PFSK-1 (cell line): ENCODE data around the gene LCNL1.

Source experiments
- FOXP2 ChIP-seq: optimal IDR thresholded peaks from 2 replicates; pipeline ENCODE3; 2011; ENCODE audit warnings: borderline replicate concordance, control low read depth, inconsistent platforms; ENCODE audit not compliant: insufficient read depth; ENCODE audit errors: extremely low read length, extremely low read depth
- POLR2AphosphoS5 ChIP-seq: IDR thresholded peaks from 2 replicates; pipeline ENCODE4 v1.6.1; 2012; ENCODE audit warnings: low read depth, mild to moderate bottlenecking, control low read depth, low read length, moderate library complexity
- REST ChIP-seq, 2 experiments: IDR thresholded peaks; 2 replicates each; pipeline versions ENCODE4 v1.6.1 to v1.8.0; 2011 to 2012; ENCODE audit warnings: low read depth in 2 of 2, low read length in 2 of 2, control low read depth in 1 of 2, inconsistent platforms in 1 of 2, mild to moderate bottlenecking in 1 of 2, moderate library complexity in 1 of 2; ENCODE audit not compliant: insufficient read depth in 1 of 2
- SIN3A ChIP-seq: IDR thresholded peaks from 2 replicates; pipeline ENCODE4 v1.6.1; 2012; ENCODE audit warnings: mild to moderate bottlenecking, low read length, moderate library complexity, borderline replicate concordance; ENCODE audit not compliant: insufficient read depth
- TAF1 ChIP-seq: IDR thresholded peaks from 2 replicates; pipeline ENCODE4 v1.6.1; 2012; ENCODE audit warnings: low read length, control low read depth, borderline replicate concordance; ENCODE audit not compliant: insufficient read depth

Gene LCNL1

GRCh38 chr9:136952321-136952850, 30.4 kb upstream of the LCNL1 start:
- TF ChIP-seq FOXP2 (no peak), SIN3A (no peak), POLR2AphosphoS5 (no peak), REST (IDR thresholded peaks at IDR 0.05; ENCODE audit: insufficient read depth in 1 of 2, low read depth in 2 of 2, low read length in 2 of 2) (no peak), TAF1 (no peak)

GRCh38 chr9:136952876-136953770, 29.7 kb upstream of the LCNL1 start:
- TF ChIP-seq REST (IDR thresholded peaks at IDR 0.05; ENCODE audit: insufficient read depth in 1 of 2, low read depth in 2 of 2, low read length in 2 of 2): no peak
- no peak for TF ChIP-seq FOXP2
- TF ChIP-seq POLR2AphosphoS5: no peak
- TF ChIP-seq TAF1: no peak
- TF ChIP-seq SIN3A: no peak

DNA sequence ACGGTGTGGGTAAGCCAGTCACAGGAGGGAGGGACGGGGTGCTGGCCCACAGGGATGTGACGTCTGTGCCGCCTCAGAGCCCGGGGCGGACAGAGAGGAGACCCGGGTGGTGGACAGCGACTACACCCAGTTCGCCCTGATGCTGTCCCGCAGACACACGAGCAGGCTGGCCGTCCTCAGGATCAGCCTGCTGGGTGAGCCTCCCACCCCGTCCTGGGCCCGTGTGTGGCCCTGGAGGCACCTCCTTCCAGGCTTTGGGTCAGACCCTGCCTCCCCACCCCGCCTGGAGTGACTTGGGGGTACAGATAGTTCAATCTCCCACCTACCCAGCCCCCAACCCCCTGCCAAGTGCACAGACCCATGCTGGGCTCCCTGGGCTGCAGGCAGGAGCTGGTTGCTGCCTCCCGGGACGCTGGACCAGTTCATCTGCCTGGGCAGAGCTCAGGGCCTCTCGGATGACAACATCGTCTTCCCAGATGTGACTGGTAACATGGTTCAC, 29.0 kb upstream of the LCNL1 start:
- no peak for TF ChIP-seq POLR2AphosphoS5

GRCh38 chr9:136954270-136955083, 28.3 kb upstream of the LCNL1 start:
- TF ChIP-seq SIN3A: no peak
- TF ChIP-seq FOXP2: no peak
- no peak for TF ChIP-seq REST (IDR thresholded peaks at IDR 0.05; ENCODE audit: insufficient read depth in 1 of 2, low read depth in 2 of 2, low read length in 2 of 2)
- TF ChIP-seq TAF1: no peak
- no peak for TF ChIP-seq POLR2AphosphoS5

DNA sequence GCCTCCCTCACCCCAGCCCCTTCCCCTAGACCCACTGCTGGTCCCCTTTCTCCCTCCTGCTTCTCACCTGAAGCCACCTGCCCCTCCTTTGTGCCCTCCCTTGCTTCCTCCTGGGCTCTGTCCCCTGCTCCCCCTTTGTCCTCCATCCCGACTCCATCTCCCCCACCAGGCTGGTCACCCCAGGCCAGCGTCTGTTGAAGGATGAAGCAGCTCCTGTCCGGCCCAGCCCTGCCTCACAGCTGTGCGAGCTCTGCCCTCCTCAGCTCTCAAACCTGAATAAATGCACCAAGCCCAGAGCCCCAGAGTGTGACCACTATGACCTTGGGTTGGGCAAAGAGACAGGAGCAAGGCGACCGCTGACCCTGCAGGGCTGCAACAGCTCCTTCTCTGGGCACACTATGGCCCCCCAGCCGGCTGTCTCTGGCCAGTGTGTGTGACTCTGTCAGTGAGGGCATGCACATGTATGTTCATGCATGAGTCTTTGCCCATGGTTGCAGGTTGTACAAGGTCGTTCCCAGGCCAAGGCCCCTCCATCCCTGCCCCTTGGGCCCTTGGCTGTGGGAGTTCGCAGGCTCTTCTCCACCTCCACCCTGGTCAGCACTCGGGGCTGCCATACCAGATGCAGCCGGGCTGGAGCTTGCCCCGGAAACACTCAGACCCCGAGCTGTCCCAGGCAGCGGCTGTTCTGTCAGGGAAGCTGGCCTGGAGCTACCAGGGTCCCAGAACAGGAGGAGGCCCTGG, 27.4 kb upstream of the LCNL1 start:
- no peak for TF ChIP-seq POLR2AphosphoS5
- no peak for TF ChIP-seq SIN3A
- TF ChIP-seq REST (IDR thresholded peaks at IDR 0.05; ENCODE audit: insufficient read depth in 1 of 2, low read depth in 2 of 2, low read length in 2 of 2): no peak
- no peak for TF ChIP-seq FOXP2
